Measurements from ENCODE around the gene TBX21. TPM values are rescaled to one million over a fixed set of nuclear protein-coding genes. Genes with fewer than 3 reads are reported as not detected.
"Not testable (repeated sequence)": the region's sequence is repeated elsewhere in the genome, so short reads cannot be mapped to it uniquely, and the experiment has no call there.

TBX21 gene
- polyA plus RNA-seq, 3 donors: 0.05 to 0.16 (median 0.13) TPM

DNA sequence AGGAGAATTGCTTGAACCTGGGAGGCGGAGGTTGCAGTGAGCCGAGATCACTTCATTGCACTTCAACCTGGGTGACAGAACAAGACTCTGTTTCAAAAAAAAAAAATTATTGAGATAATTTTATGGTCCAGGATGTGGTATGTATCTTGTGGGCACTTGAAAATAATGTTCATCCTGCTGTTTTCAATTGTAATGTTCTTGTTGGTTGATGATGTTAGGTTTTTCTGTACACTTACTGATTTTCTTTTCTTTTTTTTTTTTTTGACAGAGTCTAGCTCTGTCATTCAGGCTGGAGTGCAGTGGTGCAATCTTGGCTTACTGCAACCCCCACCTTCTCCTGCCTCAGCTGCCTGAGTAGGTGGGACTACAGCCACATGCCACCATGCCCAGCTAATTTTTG lies 29.7 kb downstream of the TBX21 start:
- intact Hi-C loops (cut with micrococcal nuclease): no loop called here
- H3K4me3 Mint-ChIP-seq: no peak overlapping the region
- Histone ChIP-seq H3K36me3 (replicated peaks in 1 of 2; ENCODE audit: control insufficient read depth in 1 of 2, insufficient read depth in 2 of 2, low read length in 2 of 2) (no peaks in the 10 kb centered on the region), H4K20me1 (ENCODE audit: insufficient read depth, low read length) (no peaks in the 10 kb centered on the region), H3K4me3 (replicated peaks in 1 of 3; ENCODE audit: low read depth in 2 of 3, low read length in 3 of 3) (no peak overlapping the region), H2AFZ (ENCODE audit: insufficient read depth, low read depth, low read length, poor library complexity, severe bottlenecking) (no peak overlapping the region), H3K27me3 (ENCODE audit: control insufficient read depth in 2 of 2, insufficient read depth in 2 of 2, low read length in 2 of 2) (peaks cover 3 to 4% of the 10 kb centered on the region in 2 donors), H3K4me2 (replicated peaks; ENCODE audit: extremely low read depth, low read length, poor library complexity, severe bottlenecking) (no peak overlapping the region), H3K9me3 (replicated peaks in 1 of 2; ENCODE audit: control insufficient read depth in 1 of 2, insufficient read depth in 1 of 2, low read length in 2 of 2) (peaks cover 14 to 19% of the 10 kb centered on the region in 2 donors), H3K27ac (ENCODE audit: low read depth in 1 of 2, low read length in 2 of 2) (no peak overlapping the region), H3K4me1 (ENCODE audit: control insufficient read depth in 1 of 2, insufficient read depth in 2 of 2, low read length in 2 of 2) (no peaks in the 10 kb centered on the region), H3K79me2 (ENCODE audit: insufficient read depth, low read length) (no peaks in the 10 kb centered on the region), H3K9ac (ENCODE audit: insufficient read depth, low read length, poor library complexity, severe bottlenecking) (no peak overlapping the region)
- H3K9me3 Mint-ChIP-seq: peaks cover 0 to 37% (median 32%) of the 10 kb centered on the region in 7 donors
- WGBS (ENCODE audit: insufficient coverage): 100% methylated on average over 2 of the region's 2 CpGs
- no peaks in the 10 kb centered on the region for H3K36me3 Mint-ChIP-seq
- peaks cover 12 to 30% (median 25%) of the 10 kb centered on the region in 3 donors for H3K27me3 Mint-ChIP-seq (ENCODE audit: low read depth in 3 of 3)
- no peak overlapping the region for H3K27ac Mint-ChIP-seq
- DNase-seq: no peak
- H3K4me1 Mint-ChIP-seq: no peaks in the 10 kb centered on the region
- TF ChIP-seq, protein P1, sequence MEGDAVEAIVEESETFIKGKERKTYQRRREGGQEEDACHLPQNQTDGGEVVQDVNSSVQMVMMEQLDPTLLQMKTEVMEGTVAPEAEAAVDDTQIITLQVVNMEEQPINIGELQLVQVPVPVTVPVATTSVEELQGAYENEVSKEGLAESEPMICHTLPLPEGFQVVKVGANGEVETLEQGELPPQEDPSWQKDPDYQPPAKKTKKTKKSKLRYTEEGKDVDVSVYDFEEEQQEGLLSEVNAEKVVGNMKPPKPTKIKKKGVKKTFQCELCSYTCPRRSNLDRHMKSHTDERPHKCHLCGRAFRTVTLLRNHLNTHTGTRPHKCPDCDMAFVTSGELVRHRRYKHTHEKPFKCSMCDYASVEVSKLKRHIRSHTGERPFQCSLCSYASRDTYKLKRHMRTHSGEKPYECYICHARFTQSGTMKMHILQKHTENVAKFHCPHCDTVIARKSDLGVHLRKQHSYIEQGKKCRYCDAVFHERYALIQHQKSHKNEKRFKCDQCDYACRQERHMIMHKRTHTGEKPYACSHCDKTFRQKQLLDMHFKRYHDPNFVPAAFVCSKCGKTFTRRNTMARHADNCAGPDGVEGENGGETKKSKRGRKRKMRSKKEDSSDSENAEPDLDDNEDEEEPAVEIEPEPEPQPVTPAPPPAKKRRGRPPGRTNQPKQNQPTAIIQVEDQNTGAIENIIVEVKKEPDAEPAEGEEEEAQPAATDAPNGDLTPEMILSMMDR (IDR thresholded peaks at IDR 0.05): no peak

DNA sequence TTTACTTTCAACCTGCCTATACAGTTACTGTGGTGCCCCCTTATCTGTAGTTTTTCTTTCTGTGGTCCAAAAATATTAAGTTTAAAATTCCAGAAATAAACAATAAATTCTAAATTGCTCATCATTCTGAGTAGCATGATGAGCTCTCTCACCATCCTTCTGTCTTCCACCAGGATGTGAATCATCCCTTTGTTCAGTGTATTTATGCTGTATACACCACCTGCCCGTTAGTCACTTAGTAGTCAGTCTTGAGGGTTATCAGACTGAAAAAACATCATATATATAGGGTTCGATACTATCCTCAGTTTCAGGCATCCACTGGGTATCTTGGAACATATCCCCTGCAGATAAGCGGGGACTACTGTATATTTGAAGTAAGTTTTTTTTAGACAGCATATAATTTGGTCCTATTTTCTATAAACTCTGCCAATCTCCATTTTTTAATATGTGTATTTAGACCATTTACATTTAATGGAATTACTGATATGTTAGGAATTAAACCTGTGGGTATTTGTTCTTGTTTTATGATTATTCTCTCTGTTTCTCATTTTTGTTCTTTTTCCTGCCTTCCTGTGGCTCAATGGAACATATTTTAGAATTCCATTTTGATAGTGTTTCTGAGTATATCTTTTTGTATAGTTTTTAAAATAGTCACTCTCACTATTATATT lies 31.0 kb downstream of the TBX21 start:
- H3K27ac ChIP-seq (ENCODE audit: low read depth in 1 of 2, low read length in 2 of 2): no peak overlapping the region
- H3K27me3 ChIP-seq (ENCODE audit: control insufficient read depth in 2 of 2, insufficient read depth in 2 of 2, low read length in 2 of 2): peaks cover 0 to 2% of the 10 kb centered on the region in 2 donors
- WGBS (ENCODE audit: insufficient coverage): no CpG with 5 or more reads among the region's 3 CpGs
- H3K79me2 ChIP-seq (ENCODE audit: insufficient read depth, low read length): no peaks in the 10 kb centered on the region
- no peaks in the 10 kb centered on the region for H3K4me1 ChIP-seq (ENCODE audit: control insufficient read depth in 1 of 2, insufficient read depth in 2 of 2, low read length in 2 of 2)
- TF ChIP-seq, protein P1 (IDR thresholded peaks at IDR 0.05): no peak
- Mint-ChIP-seq H3K4me1 (no peaks in the 10 kb centered on the region), H3K27ac (no peak overlapping the region), H3K27me3 (ENCODE audit: low read depth in 3 of 3) (peaks cover 11 to 27% (median 24%) of the 10 kb centered on the region in 3 donors), H3K9me3 (peaks cover 0 to 37% (median 32%) of the 10 kb centered on the region in 7 donors), H3K36me3 (no peaks in the 10 kb centered on the region), H3K4me3 (no peak overlapping the region)
- H3K36me3 ChIP-seq (replicated peaks in 1 of 2; ENCODE audit: control insufficient read depth in 1 of 2, insufficient read depth in 2 of 2, low read length in 2 of 2): no peaks in the 10 kb centered on the region
- peaks cover 14 to 19% of the 10 kb centered on the region in 2 donors for H3K9me3 ChIP-seq (replicated peaks in 1 of 2; ENCODE audit: control insufficient read depth in 1 of 2, insufficient read depth in 1 of 2, low read length in 2 of 2)
- no peak for DNase-seq
- no peaks in the 10 kb centered on the region for H4K20me1 ChIP-seq (ENCODE audit: insufficient read depth, low read length)
- intact Hi-C loops (cut with micrococcal nuclease): no loop called here
- H3K9ac ChIP-seq (ENCODE audit: insufficient read depth, low read length, poor library complexity, severe bottlenecking): no peak overlapping the region
- H2AFZ ChIP-seq (ENCODE audit: insufficient read depth, low read depth, low read length, poor library complexity, severe bottlenecking): no peak overlapping the region
- H3K4me2 ChIP-seq (replicated peaks; ENCODE audit: extremely low read depth, low read length, poor library complexity, severe bottlenecking): no peak overlapping the region
- no peak overlapping the region for H3K4me3 ChIP-seq (replicated peaks in 1 of 3; ENCODE audit: low read depth in 2 of 3, low read length in 3 of 3)

DNA sequence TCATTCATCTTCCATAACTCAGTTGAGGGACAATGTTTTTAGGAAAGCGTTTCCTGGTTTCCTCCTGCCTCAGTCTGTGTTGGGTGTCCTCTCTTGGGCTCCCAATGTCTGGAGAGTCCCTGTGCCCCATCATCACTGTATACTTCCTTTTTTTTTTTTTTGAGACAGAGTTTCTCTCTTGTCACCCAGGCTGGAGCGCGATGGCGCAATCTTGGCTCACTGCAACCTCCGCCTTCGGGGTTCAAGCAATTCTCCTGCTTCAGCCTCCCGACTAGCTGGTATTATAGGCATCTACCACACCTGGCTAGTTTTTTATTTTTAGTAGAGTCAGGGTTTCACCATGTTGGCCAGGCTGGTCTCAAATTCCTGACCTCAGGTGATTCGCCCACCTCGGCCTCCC lies 40.6 kb downstream of the TBX21 start:
- H3K4me1 ChIP-seq (ENCODE audit: control insufficient read depth in 1 of 2, insufficient read depth in 2 of 2, low read length in 2 of 2); H3K36me3 ChIP-seq (replicated peaks in 1 of 2; ENCODE audit: control insufficient read depth in 1 of 2, insufficient read depth in 2 of 2, low read length in 2 of 2); H3K27ac Mint-ChIP-seq; H3K36me3 Mint-ChIP-seq; H4K20me1 ChIP-seq (ENCODE audit: insufficient read depth, low read length); H3K79me2 ChIP-seq (ENCODE audit: insufficient read depth, low read length); H3K27ac ChIP-seq (ENCODE audit: low read depth in 1 of 2, low read length in 2 of 2); intact Hi-C loops (cut with micrococcal nuclease); H3K4me1 Mint-ChIP-seq; H3K4me2 ChIP-seq (replicated peaks; ENCODE audit: extremely low read depth, low read length, poor library complexity, severe bottlenecking); H2AFZ ChIP-seq (ENCODE audit: insufficient read depth, low read depth, low read length, poor library complexity, severe bottlenecking); H3K9ac ChIP-seq (ENCODE audit: insufficient read depth, low read length, poor library complexity, severe bottlenecking); H3K4me3 ChIP-seq (replicated peaks in 1 of 3; ENCODE audit: low read depth in 2 of 3, low read length in 3 of 3); H3K4me3 Mint-ChIP-seq; H3K9me3 ChIP-seq (replicated peaks in 1 of 2; ENCODE audit: control insufficient read depth in 1 of 2, insufficient read depth in 1 of 2, low read length in 2 of 2): not testable (repeated sequence)
- H3K27me3 Mint-ChIP-seq (ENCODE audit: low read depth in 3 of 3): peaks cover 33 to 47% (median 43%) of the 10 kb centered on the region in 3 donors
- WGBS (ENCODE audit: insufficient coverage): 100% methylated on average over 1 of the region's 9 CpGs
- H3K9me3 Mint-ChIP-seq: peaks cover 0 to 15% (median 8%) of the 10 kb centered on the region in 7 donors
- peaks cover 14 to 30% of the 10 kb centered on the region in 2 donors for H3K27me3 ChIP-seq (ENCODE audit: control insufficient read depth in 2 of 2, insufficient read depth in 2 of 2, low read length in 2 of 2)
- DNase-seq: peak; percentile 15 to 73 (median 35)

All from CD14-positive monocyte (primary cell).